ENCODE results near the gene KIF26B.

The KIF26B gene

GRCh38 chr1:245589316-245589715 lies 434.5 kb downstream of the KIF26B start:
- no peak overlapping the region for H3K4me3 ChIP-seq (ENCODE audit: low read depth, low read length)
- TF ChIP-seq CTCF (IDR thresholded peaks at IDR 0.05; ENCODE audit: control insufficient read depth, extremely low read depth, insufficient read depth), result no peak
- DNase-seq (ENCODE audit: low read depth), result no peak

GRCh38 chr1:245589906-245590305 lies 435.1 kb downstream of the KIF26B start:
- no peak for TF ChIP-seq CTCF (IDR thresholded peaks at IDR 0.05; ENCODE audit: control insufficient read depth, extremely low read depth, insufficient read depth)
- no peak overlapping the region for H3K4me3 ChIP-seq (ENCODE audit: low read depth, low read length)
- no peak for DNase-seq (ENCODE audit: low read depth)

GRCh38 chr1:245590726-245591125 lies 435.9 kb downstream of the KIF26B start:
- TF ChIP-seq CTCF (IDR thresholded peaks at IDR 0.05; ENCODE audit: control insufficient read depth, extremely low read depth, insufficient read depth), result no peak
- no peak for DNase-seq (ENCODE audit: low read depth)
- no peak overlapping the region for H3K4me3 ChIP-seq (ENCODE audit: low read depth, low read length)

GRCh38 chr1:245591346-245592188 lies 436.8 kb downstream of the KIF26B start:
- TF ChIP-seq CTCF (IDR thresholded peaks at IDR 0.05; ENCODE audit: control insufficient read depth, extremely low read depth, insufficient read depth), result no peak
- no peak overlapping the region for H3K4me3 ChIP-seq (ENCODE audit: low read depth, low read length)
- no peak for DNase-seq (ENCODE audit: low read depth)

- H3K4me3 ChIP-seq (ENCODE audit: low read depth, low read length), result no peak overlapping the region
- DNase-seq (ENCODE audit: low read depth), result no peak
- no peak for TF ChIP-seq CTCF (IDR thresholded peaks at IDR 0.05; ENCODE audit: control insufficient read depth, extremely low read depth, insufficient read depth)
Measured at GRCh38 chr1:245592189-245592460, 437.3 kb downstream of the KIF26B start.

- TF ChIP-seq CTCF (IDR thresholded peaks at IDR 0.05; ENCODE audit: control insufficient read depth, extremely low read depth, insufficient read depth), result no peak
- no peak overlapping the region for H3K4me3 ChIP-seq (ENCODE audit: low read depth, low read length)
- no peak for DNase-seq (ENCODE audit: low read depth)
Measured at GRCh38 chr1:245598524-245599305, 443.9 kb downstream of the KIF26B start.

All from LNCaP clone FGC (cell line).